GM06990 (cell line): ENCODE results near the gene AMN1.
"Not testable (repeated sequence)": the region's sequence is repeated elsewhere in the genome, so short reads cannot be mapped to it uniquely, and the experiment has no call there.

Experiments
- DNase-seq: peaks from one replicate; pipeline ENCODE4 v3.0.0-alpha.2; 2011; ENCODE audit not compliant: insufficient read length; ENCODE audit errors: extremely low read depth
- H3K27me3 ChIP-seq: replicated peaks from 2 replicates; pipeline ENCODE4 v1.6.0; 2011; ENCODE audit warnings: low read length; ENCODE audit not compliant: control insufficient read depth, insufficient read depth
- H3K36me3 ChIP-seq: 2 replicates; pipeline ENCODE4 v1.5.1; 2011; ENCODE audit warnings: low read length; ENCODE audit not compliant: control insufficient read depth, insufficient read depth
- H3K4me3 ChIP-seq: replicated peaks from 2 replicates; pipeline ENCODE4 v1.5.1; 2011; ENCODE audit warnings: low read depth, mild to moderate bottlenecking, control low read depth, low read length
- CTCF ChIP-seq: IDR thresholded peaks from 2 replicates; pipeline ENCODE4 v1.5.1; 2011; ENCODE audit warnings: low read length, control low read depth, mild to moderate bottlenecking, inconsistent platforms; ENCODE audit not compliant: insufficient read depth, poor library complexity, severe bottlenecking

Gene AMN1

GRCh38 chr12:31729705-31730104 is 884 bp upstream of the AMN1 start:
- Histone ChIP-seq H3K36me3 (no peaks in the 10 kb centered on the region), H3K27me3 (no peaks in the 10 kb centered on the region), H3K4me3 (peak overlapping the region; percentile 67)
- TF ChIP-seq CTCF = no peak
- no peak for DNase-seq

GRCh38 chr12:31728289-31728916 is 418 bp downstream of the AMN1 start:
- Histone ChIP-seq H3K36me3 (no peaks in the 10 kb centered on the region), H3K4me3 (peak overlapping the region; percentile 84), H3K27me3 (no peaks in the 10 kb centered on the region)
- no peak for TF ChIP-seq CTCF
- no peak for DNase-seq

GRCh38 chr12:31727192-31727591 is 1.6 kb downstream of the AMN1 start:
- no peak for TF ChIP-seq CTCF
- Histone ChIP-seq H3K27me3 (no peaks in the 10 kb centered on the region), H3K36me3 (no peaks in the 10 kb centered on the region), H3K4me3 (no peak overlapping the region)
- DNase-seq = no peak

- DNase-seq = no peak
- Histone ChIP-seq H3K27me3 (no peaks in the 10 kb centered on the region), H3K36me3 (no peaks in the 10 kb centered on the region), H3K4me3 (no peak overlapping the region)
- TF ChIP-seq CTCF = no peak
These were observed 2.2 kb downstream of the AMN1 start for GRCh38 chr12:31726575-31726974.

- H3K4me3 ChIP-seq = no peak overlapping the region
- no peaks in the 10 kb centered on the region for H3K27me3 ChIP-seq
- no peak for DNase-seq
- no peaks in the 10 kb centered on the region for H3K36me3 ChIP-seq
- TF ChIP-seq CTCF = no peak
These were observed 4.3 kb downstream of the AMN1 start for GRCh38 chr12:31724557-31724956.

GRCh38 chr12:31722580-31722979 is 6.2 kb downstream of the AMN1 start:
- no peak for DNase-seq
- H3K27me3 ChIP-seq = no peaks in the 10 kb centered on the region
- H3K36me3 ChIP-seq = no peaks in the 10 kb centered on the region
- no peak for TF ChIP-seq CTCF
- no peak overlapping the region for H3K4me3 ChIP-seq

- DNase-seq, H3K4me3 ChIP-seq: not testable (repeated sequence)
These were observed 10.2 kb downstream of the AMN1 start for GRCh38 chr12:31718542-31719198.

GRCh38 chr12:31716998-31717397 is 11.8 kb downstream of the AMN1 start:
- DNase-seq, H3K36me3 ChIP-seq, H3K27me3 ChIP-seq, H3K4me3 ChIP-seq: not testable (repeated sequence)

More at GRCh38 chr12:31718542-31719198, 10.2 kb downstream of the AMN1 start:
- not testable (repeated sequence) for H3K36me3 ChIP-seq, H3K27me3 ChIP-seq
